GM12878 (cell line): ENCODE measurements around the gene COMMD1. TPM values are rescaled to one million over a fixed set of nuclear protein-coding genes. Genes with fewer than 3 reads are reported as not detected.

Source experiments
- BHLHE40 ChIP-seq, 2 experiments: fragments of 450-650 bp in 1 of 2; IDR thresholded peaks; 2 replicates each; pipeline ENCODE4 v1.6.1; 2011 to 2017; ENCODE audit warnings: low read depth in 2 of 2, borderline replicate concordance in 1 of 2, improper control_type of control experiment in 1 of 2, low read length in 1 of 2, mild to moderate bottlenecking in 1 of 2
- CREB1 ChIP-seq: IDR thresholded peaks from 2 replicates; pipeline ENCODE4 v1.6.1; 2012; ENCODE audit warnings: low read depth, mild to moderate bottlenecking, inconsistent platforms
- KAT2A ChIP-seq: conservative IDR thresholded peaks from 2 replicates; pipeline ENCODE4 v1.6.1; 2011; ENCODE audit warnings: low read depth, low read length; ENCODE audit not compliant: control insufficient read depth
- KLF5 ChIP-seq: fragments of 450-650 bp; IDR thresholded peaks from 2 replicates; pipeline ENCODE4 v1.6.1; 2014; ENCODE audit warnings: mild to moderate bottlenecking; ENCODE audit not compliant: partially characterized antibody
- NFYA ChIP-seq: IDR thresholded peaks from 2 replicates; pipeline ENCODE4 v1.6.1; 2011; ENCODE audit warnings: low read depth, mild to moderate bottlenecking, low read length, improper control_type of control experiment, borderline replicate concordance
- TCF7 ChIP-seq: IDR thresholded peaks from 2 replicates; pipeline ENCODE4 v1.6.1; 2014; ENCODE audit warnings: antibody characterized with exemption, borderline replicate concordance
- ZNF384 ChIP-seq: IDR thresholded peaks from 2 replicates; pipeline ENCODE4 v1.6.1; 2012; ENCODE audit warnings: low read depth, mild to moderate bottlenecking, low read length, improper control_type of control experiment, borderline replicate concordance
- polyA plus RNA-seq, 11 experiments: library from polyadenylated mRNA; depleted of rRNA in 4 of 11; unstranded in 6 of 11; stranded (reverse) in 5 of 11; fragments of >200 nt; fragmentation: Nextera tagmentation in 4 of 11; fragmentation: Illumina TruSeq in 1 of 11; extraction: Ambion mirVana in 4 of 11; extraction: Trizol in 1 of 11; gene quantifications; 1 replicate in 1 of 11; 2 replicates in 10 of 11; pipeline versions ENCODE4 v1.2.1 to v1.2.3, GENCODE V29; 2011 to 2016; ENCODE audit warnings: inconsistent platforms in 2 of 11, missing spikeins in 2 of 11, low read depth in 1 of 11
- total RNA-seq, 4 experiments: library from RNA; depleted of rRNA in 3 of 4; stranded (reverse); fragments of >200 nt in 3 of 4; fragmentation: Illumina TruSeq in 1 of 4; extraction: Trizol in 1 of 4; gene quantifications; 2 replicates each; pipeline versions ENCODE4 v1.2.1 to v1.2.3, GENCODE V29; 2013 to 2021
- TF ChIP-seq, protein P1 (sequence below): IDR thresholded peaks from 2 replicates; pipeline ENCODE4 v1.6.1; 2012; ENCODE audit warnings: low read depth, low read length, improper control_type of control experiment
- TF ChIP-seq, protein P2 (sequence below): IDR thresholded peaks from 2 replicates; pipeline ENCODE4 v1.6.1; 2011; ENCODE audit warnings: borderline replicate concordance, low read depth, mild to moderate bottlenecking, moderate library complexity, low read length; ENCODE audit not compliant: insufficient read depth, poor library complexity, severe bottlenecking
- TF ChIP-seq, protein P3 (sequence below): IDR thresholded peaks from 2 replicates; pipeline ENCODE4 v1.6.1; 2012; ENCODE audit warnings: low read depth, low read length, improper control_type of control experiment
- TF ChIP-seq, protein P4 (sequence below): fragments of 450-650 bp; IDR thresholded peaks from 2 replicates; pipeline ENCODE4 v1.6.1; 2017; ENCODE audit warnings: mild to moderate bottlenecking, moderate library complexity
- TF ChIP-seq, protein P5 (sequence below): fragments of 450-650 bp; IDR thresholded peaks from 2 replicates; pipeline ENCODE4 v1.6.1; 2017; ENCODE audit warnings: low read depth, mild to moderate bottlenecking, moderate library complexity
- TF ChIP-seq, protein P6 (sequence below): fragments of 450-650 bp; IDR thresholded peaks from 2 replicates; pipeline ENCODE4 v1.6.1; 2017; ENCODE audit warnings: mild to moderate bottlenecking, moderate library complexity

The COMMD1 gene
- total and polyA plus RNA-seq, 10 of the 15 experiments (the other 5 are each of a cell fraction or from before 2014, with no cell fraction given) = 39.7 to 210 (median 53.7) TPM

GRCh38 chr2:61888267-61889055 lies 17.0 kb upstream of the COMMD1 start, which contains the start of gene CCT4 (continued):
- TF ChIP-seq KAT2A = peak; percentile 67; the same call in 1 of the 2 replicates
- TF ChIP-seq NFYA = no peak
- TF ChIP-seq, protein P1, sequence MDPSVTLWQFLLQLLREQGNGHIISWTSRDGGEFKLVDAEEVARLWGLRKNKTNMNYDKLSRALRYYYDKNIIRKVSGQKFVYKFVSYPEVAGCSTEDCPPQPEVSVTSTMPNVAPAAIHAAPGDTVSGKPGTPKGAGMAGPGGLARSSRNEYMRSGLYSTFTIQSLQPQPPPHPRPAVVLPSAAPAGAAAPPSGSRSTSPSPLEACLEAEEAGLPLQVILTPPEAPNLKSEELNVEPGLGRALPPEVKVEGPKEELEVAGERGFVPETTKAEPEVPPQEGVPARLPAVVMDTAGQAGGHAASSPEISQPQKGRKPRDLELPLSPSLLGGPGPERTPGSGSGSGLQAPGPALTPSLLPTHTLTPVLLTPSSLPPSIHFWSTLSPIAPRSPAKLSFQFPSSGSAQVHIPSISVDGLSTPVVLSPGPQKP = peak; percentile 36; the same call in 1 of the 2 replicates
- TF ChIP-seq CREB1 = peak; percentile 100
- TF ChIP-seq, protein P2, sequence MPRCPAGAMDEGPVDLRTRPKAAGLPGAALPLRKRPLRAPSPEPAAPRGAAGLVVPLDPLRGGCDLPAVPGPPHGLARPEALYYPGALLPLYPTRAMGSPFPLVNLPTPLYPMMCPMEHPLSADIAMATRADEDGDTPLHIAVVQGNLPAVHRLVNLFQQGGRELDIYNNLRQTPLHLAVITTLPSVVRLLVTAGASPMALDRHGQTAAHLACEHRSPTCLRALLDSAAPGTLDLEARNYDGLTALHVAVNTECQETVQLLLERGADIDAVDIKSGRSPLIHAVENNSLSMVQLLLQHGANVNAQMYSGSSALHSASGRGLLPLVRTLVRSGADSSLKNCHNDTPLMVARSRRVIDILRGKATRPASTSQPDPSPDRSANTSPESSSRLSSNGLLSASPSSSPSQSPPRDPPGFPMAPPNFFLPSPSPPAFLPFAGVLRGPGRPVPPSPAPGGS = peak; percentile 22
- TF ChIP-seq ZNF384 = peak; percentile 95
- TF ChIP-seq, protein P3, sequence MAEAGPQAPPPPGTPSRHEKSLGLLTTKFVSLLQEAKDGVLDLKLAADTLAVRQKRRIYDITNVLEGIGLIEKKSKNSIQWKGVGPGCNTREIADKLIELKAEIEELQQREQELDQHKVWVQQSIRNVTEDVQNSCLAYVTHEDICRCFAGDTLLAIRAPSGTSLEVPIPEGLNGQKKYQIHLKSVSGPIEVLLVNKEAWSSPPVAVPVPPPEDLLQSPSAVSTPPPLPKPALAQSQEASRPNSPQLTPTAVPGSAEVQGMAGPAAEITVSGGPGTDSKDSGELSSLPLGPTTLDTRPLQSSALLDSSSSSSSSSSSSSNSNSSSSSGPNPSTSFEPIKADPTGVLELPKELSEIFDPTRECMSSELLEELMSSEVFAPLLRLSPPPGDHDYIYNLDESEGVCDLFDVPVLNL = no peak
- TF ChIP-seq, protein P4, sequence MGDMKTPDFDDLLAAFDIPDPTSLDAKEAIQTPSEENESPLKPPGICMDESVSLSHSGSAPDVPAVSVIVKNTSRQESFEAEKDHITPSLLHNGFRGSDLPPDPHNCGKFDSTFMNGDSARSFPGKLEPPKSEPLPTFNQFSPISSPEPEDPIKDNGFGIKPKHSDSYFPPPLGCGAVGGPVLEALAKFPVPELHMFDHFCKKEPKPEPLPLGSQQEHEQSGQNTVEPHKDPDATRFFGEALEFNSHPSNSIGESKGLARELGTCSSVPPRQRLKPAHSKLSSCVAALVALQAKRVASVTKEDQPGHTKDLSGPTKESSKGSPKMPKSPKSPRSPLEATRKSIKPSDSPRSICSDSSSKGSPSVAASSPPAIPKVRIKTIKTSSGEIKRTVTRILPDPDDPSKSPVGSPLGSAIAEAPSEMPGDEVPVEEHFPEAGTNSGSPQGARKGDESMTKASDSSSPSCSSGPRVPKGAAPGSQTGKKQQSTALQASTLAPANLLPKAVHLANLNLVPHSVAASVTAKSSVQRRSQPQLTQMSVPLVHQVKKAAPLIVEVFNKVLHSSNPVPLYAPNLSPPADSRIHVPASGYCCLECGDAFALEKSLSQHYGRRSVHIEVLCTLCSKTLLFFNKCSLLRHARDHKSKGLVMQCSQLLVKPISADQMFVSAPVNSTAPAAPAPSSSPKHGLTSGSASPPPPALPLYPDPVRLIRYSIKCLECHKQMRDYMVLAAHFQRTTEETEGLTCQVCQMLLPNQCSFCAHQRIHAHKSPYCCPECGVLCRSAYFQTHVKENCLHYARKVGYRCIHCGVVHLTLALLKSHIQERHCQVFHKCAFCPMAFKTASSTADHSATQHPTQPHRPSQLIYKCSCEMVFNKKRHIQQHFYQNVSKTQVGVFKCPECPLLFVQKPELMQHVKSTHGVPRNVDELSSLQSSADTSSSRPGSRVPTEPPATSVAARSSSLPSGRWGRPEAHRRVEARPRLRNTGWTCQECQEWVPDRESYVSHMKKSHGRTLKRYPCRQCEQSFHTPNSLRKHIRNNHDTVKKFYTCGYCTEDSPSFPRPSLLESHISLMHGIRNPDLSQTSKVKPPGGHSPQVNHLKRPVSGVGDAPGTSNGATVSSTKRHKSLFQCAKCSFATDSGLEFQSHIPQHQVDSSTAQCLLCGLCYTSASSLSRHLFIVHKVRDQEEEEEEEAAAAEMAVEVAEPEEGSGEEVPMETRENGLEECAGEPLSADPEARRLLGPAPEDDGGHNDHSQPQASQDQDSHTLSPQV = no peak; the same call in 1 of the 2 replicates
- TF ChIP-seq KLF5 = peak; percentile 92
- TF ChIP-seq, protein P5, sequence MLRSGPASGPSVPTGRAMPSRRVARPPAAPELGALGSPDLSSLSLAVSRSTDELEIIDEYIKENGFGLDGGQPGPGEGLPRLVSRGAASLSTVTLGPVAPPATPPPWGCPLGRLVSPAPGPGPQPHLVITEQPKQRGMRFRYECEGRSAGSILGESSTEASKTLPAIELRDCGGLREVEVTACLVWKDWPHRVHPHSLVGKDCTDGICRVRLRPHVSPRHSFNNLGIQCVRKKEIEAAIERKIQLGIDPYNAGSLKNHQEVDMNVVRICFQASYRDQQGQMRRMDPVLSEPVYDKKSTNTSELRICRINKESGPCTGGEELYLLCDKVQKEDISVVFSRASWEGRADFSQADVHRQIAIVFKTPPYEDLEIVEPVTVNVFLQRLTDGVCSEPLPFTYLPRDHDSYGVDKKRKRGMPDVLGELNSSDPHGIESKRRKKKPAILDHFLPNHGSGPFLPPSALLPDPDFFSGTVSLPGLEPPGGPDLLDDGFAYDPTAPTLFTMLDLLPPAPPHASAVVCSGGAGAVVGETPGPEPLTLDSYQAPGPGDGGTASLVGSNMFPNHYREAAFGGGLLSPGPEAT = peak; percentile 85
- TF ChIP-seq TCF7 = 0 out of 2 replicates have a peak, but pooled peaks have one; percentile 2
- TF ChIP-seq BHLHE40 (IDR thresholded peaks at IDR 0.05; ENCODE audit: borderline replicate concordance in 1 of 2, low read depth in 2 of 2, low read length in 1 of 2) = peak in 1 of 2 experiments; percentile 63; a peak in 1 of 4 replicates
- TF ChIP-seq, protein P6, sequence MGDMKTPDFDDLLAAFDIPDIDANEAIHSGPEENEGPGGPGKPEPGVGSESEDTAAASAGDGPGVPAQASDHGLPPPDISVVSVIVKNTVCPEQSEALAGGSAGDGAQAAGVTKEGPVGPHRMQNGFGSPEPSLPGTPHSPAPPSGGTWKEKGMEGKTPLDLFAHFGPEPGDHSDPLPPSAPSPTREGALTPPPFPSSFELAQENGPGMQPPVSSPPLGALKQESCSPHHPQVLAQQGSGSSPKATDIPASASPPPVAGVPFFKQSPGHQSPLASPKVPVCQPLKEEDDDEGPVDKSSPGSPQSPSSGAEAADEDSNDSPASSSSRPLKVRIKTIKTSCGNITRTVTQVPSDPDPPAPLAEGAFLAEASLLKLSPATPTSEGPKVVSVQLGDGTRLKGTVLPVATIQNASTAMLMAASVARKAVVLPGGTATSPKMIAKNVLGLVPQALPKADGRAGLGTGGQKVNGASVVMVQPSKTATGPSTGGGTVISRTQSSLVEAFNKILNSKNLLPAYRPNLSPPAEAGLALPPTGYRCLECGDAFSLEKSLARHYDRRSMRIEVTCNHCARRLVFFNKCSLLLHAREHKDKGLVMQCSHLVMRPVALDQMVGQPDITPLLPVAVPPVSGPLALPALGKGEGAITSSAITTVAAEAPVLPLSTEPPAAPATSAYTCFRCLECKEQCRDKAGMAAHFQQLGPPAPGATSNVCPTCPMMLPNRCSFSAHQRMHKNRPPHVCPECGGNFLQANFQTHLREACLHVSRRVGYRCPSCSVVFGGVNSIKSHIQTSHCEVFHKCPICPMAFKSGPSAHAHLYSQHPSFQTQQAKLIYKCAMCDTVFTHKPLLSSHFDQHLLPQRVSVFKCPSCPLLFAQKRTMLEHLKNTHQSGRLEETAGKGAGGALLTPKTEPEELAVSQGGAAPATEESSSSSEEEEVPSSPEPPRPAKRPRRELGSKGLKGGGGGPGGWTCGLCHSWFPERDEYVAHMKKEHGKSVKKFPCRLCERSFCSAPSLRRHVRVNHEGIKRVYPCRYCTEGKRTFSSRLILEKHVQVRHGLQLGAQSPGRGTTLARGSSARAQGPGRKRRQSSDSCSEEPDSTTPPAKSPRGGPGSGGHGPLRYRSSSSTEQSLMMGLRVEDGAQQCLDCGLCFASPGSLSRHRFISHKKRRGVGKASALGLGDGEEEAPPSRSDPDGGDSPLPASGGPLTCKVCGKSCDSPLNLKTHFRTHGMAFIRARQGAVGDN = peak; percentile 78
